Measurements from ENCODE around the gene HCN3. TPM values are rescaled to one million over a fixed set of nuclear protein-coding genes. Genes with fewer than 3 reads are reported as not detected.
A peak's percentile ranks its signal among the peaks of the same experiment; 100 is the strongest.

HCN3 gene
- total and polyA plus RNA-seq, 2 of the 13 experiments (the other 11 are each of a cell fraction or from before 2014, with no cell fraction given): 2.4 to 10.2 TPM

DNA sequence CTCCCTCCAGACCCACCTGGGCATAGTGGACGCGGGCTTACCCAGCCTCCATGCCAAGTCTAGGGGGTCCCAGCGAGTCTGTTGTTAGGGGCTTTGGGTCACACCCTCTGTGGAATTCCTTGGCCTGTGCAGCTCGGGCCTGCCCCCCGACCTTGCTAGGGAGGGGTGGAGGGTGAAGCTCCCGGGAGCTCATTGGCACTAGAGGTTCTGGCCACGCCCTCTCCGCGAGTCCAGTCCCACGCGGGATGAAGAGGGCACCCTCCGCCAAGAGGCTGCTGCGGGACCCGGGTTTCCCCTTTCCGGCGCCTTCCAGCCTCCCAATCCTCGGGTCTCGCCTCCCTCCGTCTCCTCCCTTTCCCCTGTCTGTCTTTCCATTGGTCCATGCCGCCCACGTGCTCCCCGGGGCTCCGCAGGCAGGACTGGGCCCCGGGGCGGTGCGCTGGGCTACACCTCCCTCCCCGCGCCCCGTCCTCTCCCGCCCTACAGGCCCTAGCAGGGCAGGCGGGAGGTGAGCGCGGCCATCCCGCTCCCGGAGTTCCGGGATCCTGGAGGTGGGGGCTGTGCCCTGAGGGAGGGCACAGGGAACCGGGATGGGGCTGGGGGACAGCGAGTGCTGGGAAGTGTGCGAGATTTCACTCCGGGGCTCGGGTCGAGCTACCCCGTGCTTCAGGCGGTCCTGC, 46.9 kb downstream of the HCN3 start (continued):
- TF ChIP-seq, protein P1, sequence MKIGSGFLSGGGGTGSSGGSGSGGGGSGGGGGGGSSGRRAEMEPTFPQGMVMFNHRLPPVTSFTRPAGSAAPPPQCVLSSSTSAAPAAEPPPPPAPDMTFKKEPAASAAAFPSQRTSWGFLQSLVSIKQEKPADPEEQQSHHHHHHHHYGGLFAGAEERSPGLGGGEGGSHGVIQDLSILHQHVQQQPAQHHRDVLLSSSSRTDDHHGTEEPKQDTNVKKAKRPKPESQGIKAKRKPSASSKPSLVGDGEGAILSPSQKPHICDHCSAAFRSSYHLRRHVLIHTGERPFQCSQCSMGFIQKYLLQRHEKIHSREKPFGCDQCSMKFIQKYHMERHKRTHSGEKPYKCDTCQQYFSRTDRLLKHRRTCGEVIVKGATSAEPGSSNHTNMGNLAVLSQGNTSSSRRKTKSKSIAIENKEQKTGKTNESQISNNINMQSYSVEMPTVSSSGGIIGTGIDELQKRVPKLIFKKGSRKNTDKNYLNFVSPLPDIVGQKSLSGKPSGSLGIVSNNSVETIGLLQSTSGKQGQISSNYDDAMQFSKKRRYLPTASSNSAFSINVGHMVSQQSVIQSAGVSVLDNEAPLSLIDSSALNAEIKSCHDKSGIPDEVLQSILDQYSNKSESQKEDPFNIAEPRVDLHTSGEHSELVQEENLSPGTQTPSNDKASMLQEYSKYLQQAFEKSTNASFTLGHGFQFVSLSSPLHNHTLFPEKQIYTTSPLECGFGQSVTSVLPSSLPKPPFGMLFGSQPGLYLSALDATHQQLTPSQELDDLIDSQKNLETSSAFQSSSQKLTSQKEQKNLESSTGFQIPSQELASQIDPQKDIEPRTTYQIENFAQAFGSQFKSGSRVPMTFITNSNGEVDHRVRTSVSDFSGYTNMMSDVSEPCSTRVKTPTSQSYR (CRISPR knock-in tag; IDR thresholded peaks at IDR 0.05; ENCODE audit: borderline replicate concordance): 0 out of 2 replicates have a peak, but pooled peaks have one; percentile 7
- TF ChIP-seq, protein P2, sequence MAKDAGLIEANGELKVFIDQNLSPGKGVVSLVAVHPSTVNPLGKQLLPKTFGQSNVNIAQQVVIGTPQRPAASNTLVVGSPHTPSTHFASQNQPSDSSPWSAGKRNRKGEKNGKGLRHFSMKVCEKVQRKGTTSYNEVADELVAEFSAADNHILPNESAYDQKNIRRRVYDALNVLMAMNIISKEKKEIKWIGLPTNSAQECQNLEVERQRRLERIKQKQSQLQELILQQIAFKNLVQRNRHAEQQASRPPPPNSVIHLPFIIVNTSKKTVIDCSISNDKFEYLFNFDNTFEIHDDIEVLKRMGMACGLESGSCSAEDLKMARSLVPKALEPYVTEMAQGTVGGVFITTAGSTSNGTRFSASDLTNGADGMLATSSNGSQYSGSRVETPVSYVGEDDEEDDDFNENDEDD (CRISPR knock-in tag; IDR thresholded peaks at IDR 0.05; ENCODE audit: borderline replicate concordance): peak; percentile 68; the same call in 1 of the 2 replicates
- TF ChIP-seq ZNF616 (CRISPR knock-in tag; IDR thresholded peaks at IDR 0.05; ENCODE audit: low read depth) (no peak), ZNF3 (CRISPR knock-in tag; IDR thresholded peaks at IDR 0.05) (no peak; the same call in 1 of the 2 replicates), ZSCAN25 (CRISPR knock-in tag; IDR thresholded peaks at IDR 0.05) (peak; percentile 82; the same call in 1 of the 2 replicates), ZNF136 (CRISPR knock-in tag; IDR thresholded peaks at IDR 0.05; ENCODE audit: low read depth) (no peak), NCOA1 (CRISPR knock-in tag; IDR thresholded peaks at IDR 0.05) (no peak), ZNF678 (CRISPR knock-in tag; IDR thresholded peaks at IDR 0.05) (peak; percentile 59; the same call in 1 of the 2 replicates)
- TF ChIP-seq, protein P3, sequence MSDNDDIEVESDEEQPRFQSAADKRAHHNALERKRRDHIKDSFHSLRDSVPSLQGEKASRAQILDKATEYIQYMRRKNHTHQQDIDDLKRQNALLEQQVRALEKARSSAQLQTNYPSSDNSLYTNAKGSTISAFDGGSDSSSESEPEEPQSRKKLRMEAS (IDR thresholded peaks at IDR 0.05): no peak; the same call in 1 of the 2 replicates
- TF ChIP-seq, protein P4, sequence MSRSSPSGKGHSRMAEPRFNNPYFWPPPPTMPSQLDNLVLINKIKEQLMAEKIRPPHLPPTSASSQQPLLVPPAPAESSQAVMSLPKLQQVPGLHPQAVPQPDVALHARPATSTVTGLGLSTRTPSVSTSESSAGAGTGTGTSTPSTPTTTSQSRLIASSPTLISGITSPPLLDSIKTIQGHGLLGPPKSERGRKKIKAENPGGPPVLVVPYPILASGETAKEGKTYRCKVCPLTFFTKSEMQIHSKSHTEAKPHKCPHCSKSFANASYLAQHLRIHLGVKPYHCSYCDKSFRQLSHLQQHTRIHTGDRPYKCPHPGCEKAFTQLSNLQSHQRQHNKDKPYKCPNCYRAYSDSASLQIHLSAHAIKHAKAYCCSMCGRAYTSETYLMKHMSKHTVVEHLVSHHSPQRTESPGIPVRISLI (CRISPR knock-in tag; IDR thresholded peaks at IDR 0.05; ENCODE audit: borderline replicate concordance): 0 out of 2 replicates have a peak, but pooled peaks have one; percentile 10
- TF ChIP-seq, protein P5, sequence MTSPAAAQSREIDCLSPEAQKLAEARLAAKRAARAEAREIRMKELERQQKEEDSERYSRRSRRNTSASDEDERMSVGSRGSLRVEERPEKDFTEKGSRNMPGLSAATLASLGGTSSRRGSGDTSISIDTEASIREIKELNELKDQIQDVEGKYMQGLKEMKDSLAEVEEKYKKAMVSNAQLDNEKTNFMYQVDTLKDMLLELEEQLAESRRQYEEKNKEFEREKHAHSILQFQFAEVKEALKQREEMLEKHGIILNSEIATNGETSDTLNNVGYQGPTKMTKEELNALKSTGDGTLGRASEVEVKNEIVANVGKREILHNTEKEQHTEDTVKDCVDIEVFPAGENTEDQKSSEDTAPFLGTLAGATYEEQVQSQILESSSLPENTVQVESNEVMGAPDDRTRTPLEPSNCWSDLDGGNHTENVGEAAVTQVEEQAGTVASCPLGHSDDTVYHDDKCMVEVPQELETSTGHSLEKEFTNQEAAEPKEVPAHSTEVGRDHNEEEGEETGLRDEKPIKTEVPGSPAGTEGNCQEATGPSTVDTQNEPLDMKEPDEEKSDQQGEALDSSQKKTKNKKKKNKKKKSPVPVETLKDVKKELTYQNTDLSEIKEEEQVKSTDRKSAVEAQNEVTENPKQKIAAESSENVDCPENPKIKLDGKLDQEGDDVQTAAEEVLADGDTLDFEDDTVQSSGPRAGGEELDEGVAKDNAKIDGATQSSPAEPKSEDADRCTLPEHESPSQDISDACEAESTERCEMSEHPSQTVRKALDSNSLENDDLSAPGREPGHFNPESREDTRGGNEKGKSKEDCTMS (CRISPR knock-in tag; conservative IDR thresholded peaks at IDR 0.05): 0 out of 2 replicates have a peak, but pooled peaks have one; percentile 38
- TF ChIP-seq, protein P6, sequence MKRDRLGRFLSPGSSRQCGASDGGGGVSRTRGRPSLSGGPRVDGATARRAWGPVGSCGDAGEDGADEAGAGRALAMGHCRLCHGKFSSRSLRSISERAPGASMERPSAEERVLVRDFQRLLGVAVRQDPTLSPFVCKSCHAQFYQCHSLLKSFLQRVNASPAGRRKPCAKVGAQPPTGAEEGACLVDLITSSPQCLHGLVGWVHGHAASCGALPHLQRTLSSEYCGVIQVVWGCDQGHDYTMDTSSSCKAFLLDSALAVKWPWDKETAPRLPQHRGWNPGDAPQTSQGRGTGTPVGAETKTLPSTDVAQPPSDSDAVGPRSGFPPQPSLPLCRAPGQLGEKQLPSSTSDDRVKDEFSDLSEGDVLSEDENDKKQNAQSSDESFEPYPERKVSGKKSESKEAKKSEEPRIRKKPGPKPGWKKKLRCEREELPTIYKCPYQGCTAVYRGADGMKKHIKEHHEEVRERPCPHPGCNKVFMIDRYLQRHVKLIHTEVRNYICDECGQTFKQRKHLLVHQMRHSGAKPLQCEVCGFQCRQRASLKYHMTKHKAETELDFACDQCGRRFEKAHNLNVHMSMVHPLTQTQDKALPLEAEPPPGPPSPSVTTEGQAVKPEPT (CRISPR knock-in tag; IDR thresholded peaks at IDR 0.05; ENCODE audit: low read depth): 0 out of 2 replicates have a peak, but pooled peaks have one; percentile 13
- TF ChIP-seq, protein P7, sequence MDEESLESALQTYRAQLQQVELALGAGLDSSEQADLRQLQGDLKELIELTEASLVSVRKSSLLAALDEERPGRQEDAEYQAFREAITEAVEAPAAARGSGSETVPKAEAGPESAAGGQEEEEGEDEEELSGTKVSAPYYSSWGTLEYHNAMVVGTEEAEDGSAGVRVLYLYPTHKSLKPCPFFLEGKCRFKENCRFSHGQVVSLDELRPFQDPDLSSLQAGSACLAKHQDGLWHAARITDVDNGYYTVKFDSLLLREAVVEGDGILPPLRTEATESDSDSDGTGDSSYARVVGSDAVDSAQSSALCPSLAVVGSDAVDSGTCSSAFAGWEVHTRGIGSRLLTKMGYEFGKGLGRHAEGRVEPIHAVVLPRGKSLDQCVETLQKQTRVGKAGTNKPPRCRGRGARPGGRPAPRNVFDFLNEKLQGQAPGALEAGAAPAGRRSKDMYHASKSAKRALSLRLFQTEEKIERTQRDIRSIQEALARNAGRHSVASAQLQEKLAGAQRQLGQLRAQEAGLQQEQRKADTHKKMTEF (CRISPR knock-in tag; IDR thresholded peaks at IDR 0.05): 0 out of 2 replicates have a peak, but pooled peaks have one; percentile 20
